Central memory CD8-positive, alpha-beta T cell (primary cell): ENCODE results near the gene TM9SF2.
A peak's percentile ranks its signal among the peaks of the same experiment; 100 is the strongest.

Source experiments
- ATAC-seq: fragments of 150-1000 bp; cut with Tn5 transposase; replicated peaks from 2 replicates; pipeline ENCODE4 v1.10.0; 2022; ENCODE audit warnings: mild to moderate bottlenecking, moderate FRiP score, moderate number of reproducible peaks; ENCODE audit not compliant: poor library complexity, severe bottlenecking; ENCODE audit errors: extremely low read depth
- DNase-seq, 2 donors: peaks; one replicate each; pipeline ENCODE4 v3.0.0; 2021; ENCODE audit warnings: low spot score in 2 of 2
- H3K27ac Mint-ChIP-seq: one replicate; pipeline ENCODE4 v1.8.0; 2022; ENCODE audit warnings: low read depth, mild to moderate bottlenecking, moderate library complexity, mixed read lengths
- H3K27me3 Mint-ChIP-seq: one replicate; pipeline ENCODE4 v1.8.0; 2022; ENCODE audit warnings: mixed read lengths
- H3K36me3 Mint-ChIP-seq: one replicate; pipeline ENCODE4 v1.8.0; 2022; ENCODE audit warnings: mild to moderate bottlenecking, moderate library complexity, mixed read lengths; ENCODE audit not compliant: insufficient read depth
- H3K4me1 Mint-ChIP-seq: one replicate; pipeline ENCODE4 v1.8.0; 2022; ENCODE audit warnings: mixed read lengths
- H3K4me3 Mint-ChIP-seq: one replicate; pipeline ENCODE4 v1.8.0; 2022; ENCODE audit warnings: mild to moderate bottlenecking, moderate library complexity, mixed read lengths
- H3K9me3 Mint-ChIP-seq: one replicate; pipeline ENCODE4 v1.8.0; 2022; ENCODE audit warnings: mixed read lengths

The TM9SF2 gene

GRCh38 chr13:99605420-99606323 is 104.4 kb downstream of the TM9SF2 start:
- ATAC-seq (peak; percentile 50), DNase-seq (peak in 1 of 2 donors; percentile 33)
- Mint-ChIP-seq H3K4me1 (peaks cover 46% of the 10 kb centered on the region), H3K36me3 (peaks cover 19% of the 10 kb centered on the region), H3K4me3 (peak overlapping the region; percentile 80), H3K27me3 (no peaks in the 10 kb centered on the region), H3K9me3 (no peaks in the 10 kb centered on the region), H3K27ac (peak overlapping the region; percentile 76)

- Mint-ChIP-seq H3K27me3 (no peaks in the 10 kb centered on the region), H3K4me1 (peaks cover 38% of the 10 kb centered on the region), H3K9me3 (no peaks in the 10 kb centered on the region), H3K4me3 (peak within 1 kb of the TSS; percentile 80), H3K36me3 (peaks cover 15% of the 10 kb centered on the region), H3K27ac (peak within 1 kb of the TSS; percentile 76)
- DNase-seq, result peak; percentile 79 to 87
- ATAC-seq, result peak; percentile 86
Measured at GRCh38 chr13:99606324-99607066, 105.2 kb downstream of the TM9SF2 start, which contains the start of gene CLYBL. Gene CLYBL (plus strand): TSS chr13:99606690.

GRCh38 chr13:99608345-99608744 is 107.1 kb downstream of the TM9SF2 start:
- H3K4me1 Mint-ChIP-seq, result peaks cover 31% of the 10 kb centered on the region
- no peak overlapping the region for H3K27ac Mint-ChIP-seq
- H3K4me3 Mint-ChIP-seq, result peak overlapping the region; percentile 17
- H3K9me3 Mint-ChIP-seq, result no peaks in the 10 kb centered on the region
- ATAC-seq, result no peak
- no peaks in the 10 kb centered on the region for H3K27me3 Mint-ChIP-seq
- H3K36me3 Mint-ChIP-seq, result peaks cover 12% of the 10 kb centered on the region
- DNase-seq, result no peak

- DNase-seq (no peak), ATAC-seq (no peak)
- Mint-ChIP-seq H3K27ac (no peak overlapping the region), H3K27me3 (no peaks in the 10 kb centered on the region), H3K4me3 (no peak overlapping the region), H3K9me3 (no peaks in the 10 kb centered on the region), H3K36me3 (peaks cover 10% of the 10 kb centered on the region), H3K4me1 (peaks cover 35% of the 10 kb centered on the region)
Measured at GRCh38 chr13:99610702-99611289, 109.5 kb downstream of the TM9SF2 start.
